Measurements from ENCODE around the gene SLAMF9.

SLAMF9 gene

DNA sequence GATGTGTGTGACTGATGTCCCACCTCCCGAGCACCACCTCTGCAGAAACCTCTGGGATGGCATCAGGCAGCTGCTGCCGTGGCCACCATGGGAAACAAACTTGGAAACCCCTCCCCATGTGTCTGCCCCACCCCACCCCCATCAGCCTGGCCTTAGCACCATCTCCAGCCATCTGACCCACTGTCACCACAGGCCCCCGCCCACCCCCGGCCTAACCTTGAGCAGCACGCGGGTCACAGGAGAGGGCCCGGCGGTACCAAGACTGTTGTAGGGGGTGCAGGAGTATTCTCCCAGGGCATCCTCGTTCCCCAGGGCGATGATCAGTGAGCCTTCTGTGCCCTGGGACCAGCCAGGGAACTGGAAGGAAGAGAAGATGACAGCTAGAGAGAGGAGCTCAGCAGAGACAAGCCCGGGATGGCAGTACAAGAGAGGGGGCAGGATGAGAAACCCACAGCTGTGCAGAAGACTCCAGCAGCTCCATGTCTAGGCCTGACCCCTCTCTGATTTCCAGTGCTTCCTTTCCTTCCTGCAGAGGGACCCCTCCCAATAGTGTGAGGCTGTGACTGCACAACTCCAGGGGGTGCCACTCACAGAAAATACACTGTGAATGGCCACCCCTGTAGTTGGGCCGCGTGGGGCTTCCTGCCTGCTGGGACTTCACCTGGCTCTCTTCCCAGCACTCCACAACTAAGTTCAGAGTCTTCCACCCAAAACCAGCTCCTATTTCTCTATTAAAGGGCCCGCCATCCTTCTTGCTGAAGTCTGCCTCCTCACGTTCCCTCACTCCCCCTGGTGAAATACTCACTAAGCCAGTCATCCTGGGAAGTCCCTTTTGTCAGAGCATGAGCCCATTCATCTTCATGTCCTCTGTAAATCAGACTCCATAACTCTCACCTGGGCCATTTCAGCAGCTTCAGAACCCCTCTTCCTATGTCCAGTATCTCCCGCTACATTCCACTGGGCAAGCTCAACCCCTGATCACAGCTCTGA lies 21.4 kb downstream of the SLAMF9 start:
- DNase-seq (ENCODE audit: low read depth), result no peak

DNA sequence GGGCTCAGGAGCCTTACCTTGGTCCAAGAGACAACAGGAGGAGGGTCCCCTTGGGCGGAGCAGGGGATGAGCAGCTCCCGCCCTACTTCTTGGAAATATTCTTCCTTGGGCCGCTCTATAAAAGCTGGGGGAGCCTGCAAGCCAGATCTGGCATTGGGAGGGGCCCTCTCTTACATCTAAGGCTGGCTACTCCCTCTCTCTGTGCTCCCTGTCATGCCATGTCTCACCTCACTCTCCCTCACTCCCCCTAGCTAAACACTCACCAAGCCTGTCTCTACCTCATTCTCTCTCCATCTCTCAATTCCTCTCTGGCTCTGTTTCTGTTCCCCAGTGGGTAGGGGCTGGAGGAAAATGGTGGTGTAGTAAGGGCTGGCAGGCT lies 22.3 kb downstream of the SLAMF9 start:
- no peak for DNase-seq (ENCODE audit: low read depth)

DNA sequence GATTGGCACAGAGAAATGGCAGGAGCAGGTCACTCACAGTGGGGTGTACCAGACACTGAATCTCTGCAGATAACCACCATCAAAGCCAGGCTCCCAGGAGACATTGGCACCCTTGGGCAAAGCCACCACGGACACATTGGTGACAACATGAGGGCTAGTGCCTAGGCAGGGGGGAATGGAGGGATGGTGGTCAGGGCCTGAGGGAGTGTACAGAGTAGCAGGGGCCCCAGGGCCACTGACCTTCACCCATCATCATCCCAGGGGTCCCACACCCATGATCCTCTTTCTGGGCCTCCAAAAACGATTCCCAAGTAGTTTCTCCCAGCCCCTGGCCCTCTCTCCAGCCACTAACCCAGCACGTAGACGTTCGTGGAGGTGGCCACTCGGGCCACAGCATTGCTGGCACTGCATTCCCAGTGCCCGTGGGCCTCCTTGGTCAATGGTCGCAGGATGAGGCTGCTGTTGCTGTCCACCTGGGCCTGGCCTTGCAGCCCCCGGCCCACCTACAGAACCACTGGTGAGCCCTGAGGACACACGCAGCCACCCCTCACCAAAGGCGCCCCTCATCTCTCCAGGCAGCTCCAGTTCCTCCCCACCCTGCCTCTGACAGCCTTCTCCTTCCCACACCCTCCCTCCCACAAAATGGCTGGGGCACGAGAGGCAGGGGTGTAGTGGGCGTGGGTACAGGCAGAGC lies 22.8 kb downstream of the SLAMF9 start:
- DNase-seq (ENCODE audit: low read depth), result no peak

DNA sequence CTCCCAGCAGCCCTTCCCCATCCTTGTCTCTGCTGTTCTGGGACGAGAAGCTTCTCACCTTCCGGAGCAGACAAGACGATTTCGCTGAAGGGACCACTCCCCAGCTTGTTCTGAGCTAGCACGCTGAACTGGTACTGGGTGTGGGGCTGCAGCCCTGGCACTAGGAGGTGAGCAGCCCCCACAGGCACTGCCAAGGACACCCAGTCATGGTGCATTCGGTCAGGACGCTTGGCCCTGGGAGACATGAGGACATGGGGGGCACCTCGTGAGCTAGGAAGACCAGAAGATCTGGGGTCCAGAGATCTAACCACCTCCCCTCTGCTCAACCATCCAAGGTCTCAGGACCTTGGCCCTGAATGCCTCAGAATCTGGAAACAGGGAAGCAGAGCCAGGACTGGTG lies 23.4 kb downstream of the SLAMF9 start:
- DNase-seq (ENCODE audit: low read depth), result no peak

DNA sequence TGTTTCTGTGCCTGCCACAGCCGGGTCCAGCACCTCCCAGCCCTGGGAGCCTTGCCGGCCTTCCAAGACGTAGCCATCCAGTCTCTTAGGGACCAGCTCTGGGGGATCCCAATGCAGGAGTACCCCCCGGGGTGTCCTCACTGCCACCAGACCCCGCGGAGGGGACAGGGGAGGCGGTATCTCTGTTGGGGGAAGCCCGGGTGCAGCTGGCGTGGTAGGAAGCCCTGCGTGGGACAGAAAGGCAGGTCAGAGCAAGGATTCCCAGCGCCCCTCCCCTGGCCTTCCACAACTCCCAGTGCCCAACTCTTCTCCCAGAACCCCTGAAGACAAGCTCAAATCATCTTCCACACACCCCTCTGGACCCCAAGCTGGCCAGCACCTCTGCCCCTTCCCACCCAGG lies 23.8 kb downstream of the SLAMF9 start:
- no peak for DNase-seq (ENCODE audit: low read depth)

DNA sequence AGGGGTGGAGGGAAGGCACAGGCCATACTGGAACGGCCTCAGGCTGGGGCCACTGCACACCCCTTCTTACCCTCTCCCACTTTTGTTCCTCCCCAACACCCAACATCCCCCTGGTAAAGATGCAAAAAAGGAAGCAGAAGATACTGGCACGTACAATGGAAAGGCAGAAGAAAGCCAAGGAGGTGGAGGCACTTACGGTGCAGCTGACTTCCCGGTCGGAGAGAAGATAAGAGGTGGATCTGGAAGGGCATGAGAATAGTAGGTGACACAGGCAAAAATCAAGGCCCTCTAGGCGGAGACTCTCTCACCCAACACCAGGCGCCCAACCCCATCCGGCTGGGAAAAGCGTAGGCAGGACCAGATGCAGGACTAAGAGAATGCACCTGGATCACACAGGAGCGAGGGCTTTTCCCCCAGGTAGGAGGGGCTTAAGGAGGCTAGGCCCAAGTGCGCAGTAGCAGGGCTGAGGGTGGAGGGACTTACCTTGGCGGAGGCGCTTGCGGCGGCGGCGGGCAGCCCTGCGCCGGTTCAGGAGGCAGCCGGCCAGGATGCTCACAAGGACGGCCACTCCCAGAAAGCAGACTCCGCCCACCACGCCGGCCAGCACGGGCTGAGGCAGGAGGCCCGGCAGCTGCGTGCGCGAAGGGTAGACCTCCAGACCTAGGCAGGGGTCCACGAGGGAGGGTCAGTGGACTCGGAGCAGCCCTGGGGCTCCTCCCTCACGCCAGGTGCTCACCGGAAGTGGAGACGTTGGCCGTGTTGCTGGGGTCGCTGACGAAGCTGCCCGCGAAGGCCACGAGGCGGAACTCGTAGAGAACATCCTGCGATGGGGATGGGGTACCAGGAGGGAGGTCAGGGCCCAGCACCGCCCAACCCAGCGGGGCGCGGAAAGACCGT lies 24.6 kb downstream of the SLAMF9 start:
- DNase-seq (ENCODE audit: low read depth), result no peak

DNA sequence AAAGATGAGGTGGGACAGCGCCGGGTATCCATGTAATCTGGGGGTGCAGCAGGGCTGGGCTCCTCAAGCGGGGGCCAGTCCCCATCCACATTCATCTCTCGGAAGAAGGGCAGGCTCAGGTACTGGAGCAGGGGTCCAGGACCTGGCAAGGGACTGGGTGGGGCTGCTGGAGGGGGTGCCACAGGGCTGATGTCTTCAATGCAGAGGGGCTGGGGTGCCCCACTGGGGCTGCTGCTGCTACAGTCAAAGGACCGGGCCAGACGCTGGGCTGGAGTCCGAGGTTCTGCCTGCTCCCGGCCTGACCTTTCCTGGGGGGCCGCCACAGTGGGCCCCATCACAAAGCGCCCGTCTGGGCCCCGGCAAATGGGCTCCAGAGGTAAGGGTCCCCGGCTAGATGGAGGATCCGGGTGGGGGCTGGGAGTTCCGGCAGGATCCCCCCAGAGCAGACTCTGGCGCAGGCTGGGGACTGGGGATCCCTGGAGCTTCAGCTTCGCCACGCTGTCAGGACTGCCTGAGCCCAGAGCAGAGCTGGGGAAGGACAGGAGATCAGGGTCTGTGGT lies 25.5 kb downstream of the SLAMF9 start:
- no peak for DNase-seq (ENCODE audit: low read depth)

DNA sequence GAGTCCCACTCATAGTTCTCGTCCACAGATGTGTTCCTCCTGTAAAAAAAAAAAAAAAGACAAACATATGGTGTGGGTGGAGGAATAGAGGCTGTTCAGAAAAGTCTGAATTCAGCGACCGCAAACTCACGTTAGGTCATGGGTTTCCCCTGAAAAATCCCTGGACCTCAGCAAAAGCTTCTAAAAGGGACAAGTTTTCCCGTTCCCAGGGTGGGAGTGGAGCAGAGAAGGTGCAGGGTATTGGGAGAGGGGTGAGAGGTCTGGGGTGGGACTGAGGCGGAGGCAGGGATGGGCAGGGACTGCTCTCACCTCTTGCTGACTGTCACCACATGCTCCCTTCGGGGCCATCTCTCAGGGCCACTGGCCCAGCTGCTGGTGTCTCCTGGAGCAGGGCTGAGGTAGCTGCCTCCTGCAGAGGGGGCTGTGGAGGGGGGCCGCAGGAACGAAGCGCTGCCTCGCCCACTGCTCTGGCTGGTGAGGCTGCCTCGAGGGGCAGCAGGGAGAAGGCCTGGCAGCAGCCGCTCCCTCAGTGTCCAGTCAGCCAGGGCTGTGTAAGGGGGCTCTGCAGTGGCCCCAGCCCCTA lies 26.1 kb downstream of the SLAMF9 start:
- DNase-seq (ENCODE audit: low read depth), result no peak

DNA sequence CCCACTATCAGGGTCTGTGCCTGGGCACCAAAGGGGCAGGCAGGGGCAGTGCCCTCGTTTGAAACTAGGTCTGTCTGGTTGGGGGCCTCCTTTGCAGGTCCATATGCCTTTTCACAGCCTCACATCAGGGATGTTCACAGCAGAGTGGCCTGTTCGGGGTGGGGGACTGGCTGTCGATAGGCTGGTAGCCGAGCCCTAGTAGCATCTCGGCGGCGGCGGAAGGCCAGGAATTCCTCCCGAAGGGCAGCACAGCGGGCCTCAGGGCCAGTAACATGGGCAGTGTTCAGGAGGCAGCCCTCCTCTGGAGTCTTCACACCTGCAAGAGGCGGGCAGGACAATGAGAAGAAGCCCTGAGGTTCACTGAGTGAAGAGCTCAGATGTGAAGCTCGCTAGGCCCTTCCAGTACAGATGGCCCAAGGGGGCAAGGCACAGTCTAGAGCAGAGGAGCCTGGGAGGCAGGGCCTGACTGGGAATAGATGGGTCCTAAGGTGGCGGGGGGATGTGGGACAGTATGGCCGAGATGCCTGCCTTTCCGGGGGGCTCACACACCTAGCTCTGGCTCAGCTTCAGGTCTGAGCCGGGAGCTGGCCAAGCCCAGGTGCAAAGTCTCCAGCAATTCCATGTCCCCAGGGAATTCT lies 26.7 kb downstream of the SLAMF9 start:
- no peak for DNase-seq (ENCODE audit: low read depth)

DNA sequence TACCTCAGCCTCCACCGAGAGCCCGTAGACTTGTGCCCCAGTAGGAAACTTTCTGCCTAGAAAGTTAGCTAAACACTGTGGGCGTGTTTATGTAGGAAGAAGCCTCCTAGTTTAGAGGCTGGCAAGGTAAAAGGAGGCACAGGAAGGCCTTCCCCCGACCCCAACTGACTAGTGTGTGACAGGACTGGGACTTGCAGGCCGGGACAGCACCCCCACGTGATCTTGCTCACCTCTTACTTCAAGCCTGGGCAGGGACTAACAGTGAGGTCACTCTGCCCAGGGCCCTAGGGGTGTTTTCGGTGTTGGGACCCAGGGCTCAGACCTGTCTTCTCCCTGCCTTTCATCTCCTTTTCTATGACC lies 28.3 kb downstream of the SLAMF9 start:
- DNase-seq (ENCODE audit: low read depth), result no peak

DNA sequence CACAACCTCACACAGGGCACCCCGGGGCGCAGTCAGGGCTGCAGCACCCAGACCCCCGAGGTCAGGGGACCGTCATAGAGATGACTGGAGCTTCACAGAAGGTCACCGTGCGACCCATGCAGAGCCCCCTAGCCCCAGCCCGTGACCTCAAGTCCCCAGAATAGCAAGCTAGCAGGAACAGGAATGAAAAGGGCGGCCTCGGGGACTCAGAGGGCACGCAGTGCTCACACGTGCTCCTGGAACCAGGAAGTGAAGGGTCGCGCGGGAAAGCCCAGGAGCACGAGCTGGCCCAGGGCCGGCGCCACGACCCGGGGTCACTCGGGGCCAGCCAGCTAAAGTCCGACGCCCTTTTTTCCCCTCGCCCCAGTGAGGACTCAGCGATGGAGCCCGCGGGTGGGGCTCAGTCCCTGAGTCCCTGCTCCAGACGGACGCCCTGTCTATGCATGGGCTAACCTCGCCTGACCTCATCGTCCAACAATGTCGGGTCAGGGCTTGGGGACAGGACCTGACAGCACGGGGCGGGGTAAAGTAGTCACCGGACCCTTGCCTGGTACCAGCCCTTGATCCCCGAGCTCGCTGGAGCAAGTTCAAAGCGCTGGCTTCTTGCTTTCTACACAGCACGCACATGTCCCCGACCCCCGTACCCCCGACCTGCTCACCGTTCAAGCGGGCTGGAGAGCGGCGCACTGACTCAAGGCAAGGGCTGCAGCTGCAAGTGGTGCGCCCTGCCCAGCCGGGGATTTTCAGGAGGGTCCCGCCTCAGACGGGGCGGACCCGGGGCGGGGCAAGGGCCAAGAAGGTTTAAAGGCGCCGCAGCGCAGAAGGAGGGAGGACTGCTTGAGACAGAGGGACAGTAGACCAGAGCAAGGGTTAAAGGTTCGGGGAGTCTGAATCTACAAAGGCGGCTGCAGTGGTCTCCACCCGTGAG lies 29.0 kb downstream of the SLAMF9 start, which contains the start of gene TAGLN2:
TSS of gene TAGLN2 (minus strand) at position 717 of the 928 bp plus-strand sequence. CDS start 4,998 bp downstream, outside the sequence.
- peak; percentile 91 for DNase-seq (ENCODE audit: low read depth)

DNA sequence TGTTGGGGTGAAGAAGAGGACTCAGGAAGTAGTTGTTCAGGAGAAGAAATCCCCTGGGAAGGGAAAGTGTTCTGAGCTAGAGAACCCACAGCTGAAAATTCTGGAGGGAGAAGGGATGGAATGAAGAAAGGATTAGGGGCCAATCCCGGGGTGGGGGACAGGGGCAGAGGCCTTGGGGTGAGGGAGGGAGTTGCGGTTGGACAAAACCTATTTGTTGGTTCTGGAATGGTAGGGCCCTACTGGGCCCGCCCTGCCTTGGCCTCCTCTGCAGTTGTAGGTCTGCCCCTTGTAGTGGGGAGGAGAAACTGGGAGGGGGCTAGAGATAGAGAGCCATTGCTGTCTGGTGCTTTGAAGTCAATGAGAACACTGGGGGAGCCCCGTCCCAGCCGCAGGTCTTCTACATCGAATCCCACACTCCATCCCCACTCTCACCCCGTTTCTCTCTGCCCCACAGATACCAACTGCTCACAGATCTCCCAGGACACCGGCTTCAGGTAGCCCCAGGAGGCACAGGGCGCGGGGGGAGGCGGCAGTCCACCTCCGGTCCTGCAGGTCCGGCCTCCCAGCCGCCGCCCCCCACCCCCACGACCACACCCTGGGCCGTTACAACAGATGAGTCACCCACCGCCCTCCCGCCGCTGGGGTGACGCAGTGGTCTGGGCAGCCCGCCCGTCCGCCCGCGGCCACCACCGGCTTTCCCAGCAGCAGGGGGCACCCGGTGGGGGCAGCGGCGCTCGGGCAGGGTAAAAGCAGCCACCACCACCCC lies 29.8 kb downstream of the SLAMF9 start:
- peak; percentile 92 for DNase-seq (ENCODE audit: low read depth)

DNA sequence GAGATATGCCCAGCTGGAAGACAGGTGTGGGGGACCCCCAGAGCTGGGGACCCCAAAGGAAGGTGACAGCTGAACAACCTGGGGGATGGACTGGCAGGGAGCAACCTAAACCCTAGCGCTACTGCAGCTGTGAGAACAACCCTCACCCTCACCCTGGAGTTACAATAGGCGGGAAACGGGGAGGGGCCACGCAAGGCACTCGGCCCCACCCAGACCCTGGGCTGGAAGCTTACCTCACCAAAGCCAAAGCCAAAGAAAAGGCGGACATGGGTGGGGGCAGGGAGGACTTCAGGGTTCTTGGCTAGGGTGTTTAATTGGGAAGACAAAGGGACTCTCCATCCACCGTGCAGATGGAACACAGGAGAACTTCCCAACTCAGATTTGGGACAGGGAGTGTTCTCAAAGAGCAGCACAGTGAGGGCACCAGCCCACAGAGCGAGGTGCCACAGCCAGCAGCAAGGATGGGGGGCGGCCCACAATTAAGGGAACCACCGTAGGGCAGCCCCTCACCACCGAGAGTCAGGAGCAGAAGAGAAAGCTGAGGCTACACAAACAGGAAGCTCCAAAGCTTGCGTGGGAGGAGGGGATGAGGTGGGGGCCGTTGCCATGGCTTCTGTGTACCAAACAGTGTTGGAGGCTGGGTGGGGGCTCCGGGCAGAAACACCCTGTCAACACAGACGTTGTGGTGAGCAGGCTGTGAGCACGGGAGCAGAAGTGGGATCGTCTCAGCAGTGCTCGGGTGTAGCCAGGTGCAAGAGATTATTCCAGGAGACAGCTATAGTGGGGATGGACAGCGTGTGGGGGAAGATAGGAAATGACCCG lies 30.6 kb downstream of the SLAMF9 start:
- peak; percentile 70 for DNase-seq (ENCODE audit: low read depth)

DNA sequence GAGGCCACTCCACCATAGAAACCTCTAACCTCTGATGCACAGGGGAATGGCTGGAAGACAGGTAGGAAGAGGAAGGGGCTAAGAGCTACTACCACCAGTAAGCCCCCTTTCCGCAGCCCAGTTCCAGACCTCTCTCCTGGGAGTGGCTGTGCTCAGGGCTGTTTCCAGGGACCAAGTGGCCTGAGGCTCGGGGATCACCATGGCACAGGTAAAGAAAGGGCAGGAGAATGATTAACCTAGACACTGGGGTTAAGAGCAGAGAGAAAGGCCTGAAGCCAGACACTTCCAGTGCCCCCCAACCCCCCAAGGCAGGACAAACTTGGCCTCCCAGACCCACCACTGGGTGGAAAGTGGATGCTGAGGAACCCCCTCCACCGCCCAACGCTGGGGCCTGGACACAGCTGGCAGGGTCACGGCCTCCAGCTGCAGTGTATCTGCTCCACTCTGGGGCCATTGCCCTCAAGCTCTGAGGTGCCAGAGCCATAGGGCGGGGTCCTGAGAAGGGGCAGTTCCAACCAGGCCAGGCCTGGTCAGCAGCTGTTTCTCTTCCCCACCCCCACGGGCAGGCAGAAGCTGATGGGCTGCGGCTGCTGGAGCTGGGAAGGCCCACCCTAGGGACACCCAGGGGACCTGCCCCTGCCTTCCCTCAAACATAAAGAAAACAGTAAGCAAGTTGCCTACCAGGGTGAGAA lies 31.4 kb downstream of the SLAMF9 start:
- peak; percentile 45 for DNase-seq (ENCODE audit: low read depth)

DNA sequence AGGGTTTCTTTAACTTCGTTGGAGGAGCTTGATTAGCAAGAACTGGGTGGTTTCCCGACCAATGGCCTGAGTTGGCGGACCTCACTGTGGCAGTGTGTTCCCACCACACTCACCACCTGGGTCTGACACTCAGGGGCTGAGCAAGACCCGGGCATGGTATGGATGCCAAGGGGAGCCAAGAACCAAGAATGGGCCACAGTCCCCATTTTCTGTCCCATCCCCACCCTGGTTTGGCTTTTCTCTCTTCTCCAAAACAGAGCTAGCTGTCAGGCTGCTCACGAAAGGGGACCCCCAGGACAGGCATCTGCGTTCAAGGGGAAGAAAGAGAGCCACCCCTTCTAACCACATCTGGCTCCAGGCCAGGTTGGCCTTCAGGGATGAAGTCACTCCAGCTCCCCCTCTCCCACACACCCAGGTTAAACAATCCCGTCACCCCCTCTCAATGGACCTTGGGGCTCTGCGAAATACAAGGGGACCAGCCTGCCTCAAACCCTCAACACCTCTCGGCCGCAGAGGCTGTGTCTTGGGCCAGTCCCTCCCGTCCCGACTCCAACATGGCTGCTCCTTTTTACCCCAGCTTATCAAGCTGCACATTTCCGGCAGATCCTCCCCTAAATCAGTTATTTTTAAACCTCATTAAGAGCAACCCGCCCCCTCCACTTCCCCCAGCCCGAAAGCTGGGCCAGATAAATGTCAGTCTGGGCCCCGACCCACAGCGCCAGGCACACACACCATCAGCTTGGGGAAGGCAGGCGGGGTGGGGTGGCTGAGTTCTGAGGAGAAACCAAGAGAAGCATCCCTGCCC lies 32.1 kb downstream of the SLAMF9 start:
- DNase-seq (ENCODE audit: low read depth), result no peak

DNA sequence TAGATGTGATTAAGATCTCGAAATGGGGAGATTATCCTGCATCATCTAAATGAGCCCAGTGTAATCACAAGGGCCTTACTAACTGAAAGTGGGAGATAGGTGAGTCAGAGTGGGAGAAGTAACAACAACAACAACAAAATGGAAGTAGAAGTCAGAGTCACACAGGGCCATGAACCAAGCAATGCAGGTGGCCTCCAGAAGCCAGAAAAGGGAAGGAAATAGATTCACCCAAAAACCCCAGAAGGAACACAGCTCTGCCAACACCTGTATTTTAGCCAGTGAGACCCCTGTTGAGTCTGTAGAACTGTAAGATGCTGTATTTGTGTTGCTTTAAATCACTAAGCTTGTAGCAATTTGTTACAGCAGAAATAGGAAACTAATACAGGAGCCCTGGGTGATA lies 32.8 kb downstream of the SLAMF9 start:
- DNase-seq (ENCODE audit: low read depth), result no peak

DNA sequence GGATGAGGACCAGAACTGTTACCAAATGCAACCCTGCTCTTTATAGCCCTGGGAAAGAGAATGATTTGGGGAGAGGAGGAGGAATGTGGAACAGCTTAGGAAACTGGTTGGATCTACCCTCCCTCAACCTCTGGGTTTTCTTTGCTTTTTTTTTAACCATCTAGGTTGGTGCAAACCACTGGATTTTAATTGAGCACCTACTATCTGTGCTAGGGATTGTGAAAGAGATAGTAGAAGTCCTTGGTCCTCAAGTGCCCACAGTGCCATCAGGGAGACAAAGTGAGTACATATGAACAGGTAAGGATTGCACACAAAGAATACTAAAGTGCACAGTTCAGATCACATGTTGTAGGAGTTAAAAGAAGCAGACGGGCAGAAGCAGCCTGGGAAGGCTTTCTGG lies 33.4 kb downstream of the SLAMF9 start:
- no peak for DNase-seq (ENCODE audit: low read depth)
